HCT116 (cell line): ENCODE data around the gene NCAPH2.

Source experiments
- CEBPB ChIP-seq: IDR thresholded peaks from 2 replicates; pipeline ENCODE4 v1.6.1; 2012; ENCODE audit warnings: low read depth
- EZH2 ChIP-seq: fragments of 200-600 bp; sonication (generic); IDR thresholded peaks from 2 replicates; pipeline ENCODE4 v1.6.1; 2017; ENCODE audit warnings: antibody characterized with exemption, mixed run types
- EZH2phosphoT487 ChIP-seq: fragments of 200-600 bp; IDR thresholded peaks from 2 replicates; pipeline ENCODE4 v1.6.1; 2018; ENCODE audit warnings: antibody characterized with exemption, borderline replicate concordance
- POLR2A ChIP-seq: IDR thresholded peaks from 2 replicates; pipeline ENCODE4 v1.7.0; 2011; ENCODE audit warnings: borderline replicate concordance; ENCODE audit not compliant: insufficient read depth, insufficient read length; ENCODE audit errors: extremely low read depth
- POLR2AphosphoS5 ChIP-seq: IDR thresholded peaks from 2 replicates; pipeline ENCODE4 v1.6.1; 2011; ENCODE audit warnings: mild to moderate bottlenecking, low read depth, low read length, moderate library complexity
- RAD21 ChIP-seq: IDR thresholded peaks from 2 replicates; pipeline ENCODE4 v1.6.1; 2012; ENCODE audit warnings: low read depth, mild to moderate bottlenecking
- SIN3A ChIP-seq: IDR thresholded peaks from 2 replicates; pipeline ENCODE4 v1.6.1; 2012; ENCODE audit warnings: low read depth
- ZNF274 ChIP-seq: fragments of 200-500 bp; sonication (Bioruptor generic); IDR thresholded peaks from 2 replicates; pipeline ENCODE4 v1.6.1; 2014; ENCODE audit warnings: mild to moderate bottlenecking, low read depth, low read length, inconsistent platforms
- TF ChIP-seq, protein P1 (sequence below): IDR thresholded peaks from 2 replicates; pipeline ENCODE4 v1.6.1; 2012
- TF ChIP-seq, protein P2 (sequence below), 3 experiments: fragments of 200-600 bp in 1 of 3; sonication (generic) in 1 of 3; IDR thresholded peaks in 2 of 3; conservative IDR thresholded peaks in 1 of 3; 2 replicates each; pipeline ENCODE4 v1.5.1; 2012 to 2017; ENCODE audit warnings: low read depth in 2 of 3, low read length in 2 of 3, antibody characterized with exemption in 1 of 3, borderline replicate concordance in 1 of 3, control low read depth in 1 of 3, mild to moderate bottlenecking in 1 of 3, mixed read lengths in 1 of 3, mixed run types in 1 of 3, moderate library complexity in 1 of 3; ENCODE audit not compliant: insufficient read depth in 1 of 3
- TF ChIP-seq, protein P3 (sequence below): IDR thresholded peaks from 2 replicates; pipeline ENCODE4 v1.6.1; 2012; ENCODE audit warnings: low read depth

DNA sequence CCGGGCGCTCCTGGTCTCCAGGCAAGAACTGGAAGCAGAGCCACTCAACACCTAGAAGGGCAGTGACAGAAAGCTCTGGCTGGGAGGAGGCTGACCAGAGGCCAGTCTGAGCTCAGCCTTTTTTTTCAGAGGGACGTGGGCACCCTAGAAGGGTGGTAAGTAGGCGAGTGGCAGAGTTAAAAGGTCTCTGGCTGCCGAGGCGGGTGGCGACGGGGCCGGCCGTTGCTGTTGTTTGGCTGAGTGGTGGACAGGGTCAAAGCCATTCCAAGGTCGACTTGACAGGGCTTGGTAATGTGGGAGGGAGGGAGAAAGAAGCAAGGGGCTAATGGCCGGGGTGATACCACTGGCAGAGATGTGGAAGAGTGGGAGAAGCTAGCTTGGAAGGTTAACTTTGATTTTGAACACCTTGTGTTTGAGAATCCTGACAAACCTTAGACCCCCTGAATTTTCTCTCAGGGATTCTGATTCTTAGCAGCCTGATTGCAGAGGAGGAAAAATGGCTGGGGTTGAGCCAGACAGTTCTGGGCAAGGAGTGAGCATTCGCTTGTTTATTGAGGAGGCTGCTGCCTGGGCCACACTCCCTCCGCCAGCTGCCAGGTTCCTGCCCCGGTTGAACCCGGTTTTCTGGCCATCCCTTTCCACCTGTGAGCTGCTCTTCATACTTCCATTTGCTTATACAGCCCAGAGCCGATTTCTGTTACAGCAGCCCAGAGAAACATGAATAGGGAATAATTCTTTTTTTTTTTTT, 55.6 kb downstream of the NCAPH2 start:
- no peak for TF ChIP-seq RAD21
- TF ChIP-seq POLR2AphosphoS5 = no peak
- TF ChIP-seq, protein P1, sequence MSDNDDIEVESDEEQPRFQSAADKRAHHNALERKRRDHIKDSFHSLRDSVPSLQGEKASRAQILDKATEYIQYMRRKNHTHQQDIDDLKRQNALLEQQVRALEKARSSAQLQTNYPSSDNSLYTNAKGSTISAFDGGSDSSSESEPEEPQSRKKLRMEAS = no peak
- TF ChIP-seq, protein P2, sequence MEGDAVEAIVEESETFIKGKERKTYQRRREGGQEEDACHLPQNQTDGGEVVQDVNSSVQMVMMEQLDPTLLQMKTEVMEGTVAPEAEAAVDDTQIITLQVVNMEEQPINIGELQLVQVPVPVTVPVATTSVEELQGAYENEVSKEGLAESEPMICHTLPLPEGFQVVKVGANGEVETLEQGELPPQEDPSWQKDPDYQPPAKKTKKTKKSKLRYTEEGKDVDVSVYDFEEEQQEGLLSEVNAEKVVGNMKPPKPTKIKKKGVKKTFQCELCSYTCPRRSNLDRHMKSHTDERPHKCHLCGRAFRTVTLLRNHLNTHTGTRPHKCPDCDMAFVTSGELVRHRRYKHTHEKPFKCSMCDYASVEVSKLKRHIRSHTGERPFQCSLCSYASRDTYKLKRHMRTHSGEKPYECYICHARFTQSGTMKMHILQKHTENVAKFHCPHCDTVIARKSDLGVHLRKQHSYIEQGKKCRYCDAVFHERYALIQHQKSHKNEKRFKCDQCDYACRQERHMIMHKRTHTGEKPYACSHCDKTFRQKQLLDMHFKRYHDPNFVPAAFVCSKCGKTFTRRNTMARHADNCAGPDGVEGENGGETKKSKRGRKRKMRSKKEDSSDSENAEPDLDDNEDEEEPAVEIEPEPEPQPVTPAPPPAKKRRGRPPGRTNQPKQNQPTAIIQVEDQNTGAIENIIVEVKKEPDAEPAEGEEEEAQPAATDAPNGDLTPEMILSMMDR (IDR thresholded peaks at IDR 0.05 in 2 of 3, conservative IDR thresholded peaks at IDR 0.05 in 1 of 3; ENCODE audit: borderline replicate concordance in 1 of 3, insufficient read depth in 1 of 3, low read depth in 2 of 3, low read length in 2 of 3) = no peak
- no peak for TF ChIP-seq CEBPB
- no peak for TF ChIP-seq SIN3A
- no peak for TF ChIP-seq EZH2phosphoT487
- TF ChIP-seq, protein P3, sequence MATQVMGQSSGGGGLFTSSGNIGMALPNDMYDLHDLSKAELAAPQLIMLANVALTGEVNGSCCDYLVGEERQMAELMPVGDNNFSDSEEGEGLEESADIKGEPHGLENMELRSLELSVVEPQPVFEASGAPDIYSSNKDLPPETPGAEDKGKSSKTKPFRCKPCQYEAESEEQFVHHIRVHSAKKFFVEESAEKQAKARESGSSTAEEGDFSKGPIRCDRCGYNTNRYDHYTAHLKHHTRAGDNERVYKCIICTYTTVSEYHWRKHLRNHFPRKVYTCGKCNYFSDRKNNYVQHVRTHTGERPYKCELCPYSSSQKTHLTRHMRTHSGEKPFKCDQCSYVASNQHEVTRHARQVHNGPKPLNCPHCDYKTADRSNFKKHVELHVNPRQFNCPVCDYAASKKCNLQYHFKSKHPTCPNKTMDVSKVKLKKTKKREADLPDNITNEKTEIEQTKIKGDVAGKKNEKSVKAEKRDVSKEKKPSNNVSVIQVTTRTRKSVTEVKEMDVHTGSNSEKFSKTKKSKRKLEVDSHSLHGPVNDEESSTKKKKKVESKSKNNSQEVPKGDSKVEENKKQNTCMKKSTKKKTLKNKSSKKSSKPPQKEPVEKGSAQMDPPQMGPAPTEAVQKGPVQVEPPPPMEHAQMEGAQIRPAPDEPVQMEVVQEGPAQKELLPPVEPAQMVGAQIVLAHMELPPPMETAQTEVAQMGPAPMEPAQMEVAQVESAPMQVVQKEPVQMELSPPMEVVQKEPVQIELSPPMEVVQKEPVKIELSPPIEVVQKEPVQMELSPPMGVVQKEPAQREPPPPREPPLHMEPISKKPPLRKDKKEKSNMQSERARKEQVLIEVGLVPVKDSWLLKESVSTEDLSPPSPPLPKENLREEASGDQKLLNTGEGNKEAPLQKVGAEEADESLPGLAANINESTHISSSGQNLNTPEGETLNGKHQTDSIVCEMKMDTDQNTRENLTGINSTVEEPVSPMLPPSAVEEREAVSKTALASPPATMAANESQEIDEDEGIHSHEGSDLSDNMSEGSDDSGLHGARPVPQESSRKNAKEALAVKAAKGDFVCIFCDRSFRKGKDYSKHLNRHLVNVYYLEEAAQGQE = no peak
- no peak for TF ChIP-seq POLR2A
- TF ChIP-seq ZNF274 = no peak
- no peak for TF ChIP-seq EZH2
